NCI-H128 (cell line): ENCODE results near the gene MANSC4.

Experiments
- DNase-seq: peaks from one replicate; lab custom pipeline; 2025; ENCODE audit not compliant: unreplicated experiment; lab: John Stamatoyannopoulos, UW

MANSC4 gene

GRCh38 chr12:27801630-27802029 lies 21.6 kb upstream of the MANSC4 start:
- no peak for DNase-seq

GRCh38 chr12:27800819-27801218 lies 20.8 kb upstream of the MANSC4 start:
- no peak for DNase-seq

GRCh38 chr12:27797301-27798025 lies 17.4 kb upstream of the MANSC4 start:
- DNase-seq = no peak

- DNase-seq = no peak
Observed at GRCh38 chr12:27796128-27796527, 16.1 kb upstream of the MANSC4 start.

GRCh38 chr12:27794818-27795584 lies 15.0 kb upstream of the MANSC4 start:
- no peak for DNase-seq

- no peak for DNase-seq
Observed at GRCh38 chr12:27790179-27790578, 10.1 kb upstream of the MANSC4 start.

GRCh38 chr12:27787559-27787958 lies 7.5 kb upstream of the MANSC4 start:
- DNase-seq = no peak

- no peak for DNase-seq
Observed at GRCh38 chr12:27785882-27786570, 6.0 kb upstream of the MANSC4 start.

- DNase-seq = no peak
Observed at GRCh38 chr12:27782481-27782880, 2.4 kb upstream of the MANSC4 start.

GRCh38 chr12:27781680-27782079 lies 1.6 kb upstream of the MANSC4 start:
- no peak for DNase-seq

GRCh38 chr12:27780612-27781408 lies 774 bp upstream of the MANSC4 start:
- DNase-seq = no peak

- DNase-seq = no peak
Observed at GRCh38 chr12:27779416-27779919, 568 bp downstream of the MANSC4 start.

- no peak for DNase-seq
Observed at GRCh38 chr12:27778206-27778605, 1.8 kb downstream of the MANSC4 start.

- DNase-seq = no peak
Observed at GRCh38 chr12:27777141-27777540, 2.9 kb downstream of the MANSC4 start.

- DNase-seq = no peak
Observed at GRCh38 chr12:27772328-27773049, 7.5 kb downstream of the MANSC4 start.

GRCh38 chr12:27771481-27772327 lies 8.3 kb downstream of the MANSC4 start:
- no peak for DNase-seq

GRCh38 chr12:27769142-27769673 lies 10.8 kb downstream of the MANSC4 start:
- DNase-seq = no peak

- DNase-seq = no peak
Observed at GRCh38 chr12:27766587-27766986, 13.4 kb downstream of the MANSC4 start.

- no peak for DNase-seq
Observed at GRCh38 chr12:27762757-27763156, 17.3 kb downstream of the MANSC4 start.
